CD1c-positive myeloid dendritic cell (primary cell): ENCODE results near the gene CADM1.

Source experiments
- DNase-seq: peaks from one replicate; pipeline ENCODE4 v3.0.0-alpha.2; 2016; ENCODE audit errors: extremely low spot score

CADM1 gene

GRCh38 chr11:115182282-115182955, 321.8 kb downstream of the CADM1 start:
- DNase-seq = no peak

DNA sequence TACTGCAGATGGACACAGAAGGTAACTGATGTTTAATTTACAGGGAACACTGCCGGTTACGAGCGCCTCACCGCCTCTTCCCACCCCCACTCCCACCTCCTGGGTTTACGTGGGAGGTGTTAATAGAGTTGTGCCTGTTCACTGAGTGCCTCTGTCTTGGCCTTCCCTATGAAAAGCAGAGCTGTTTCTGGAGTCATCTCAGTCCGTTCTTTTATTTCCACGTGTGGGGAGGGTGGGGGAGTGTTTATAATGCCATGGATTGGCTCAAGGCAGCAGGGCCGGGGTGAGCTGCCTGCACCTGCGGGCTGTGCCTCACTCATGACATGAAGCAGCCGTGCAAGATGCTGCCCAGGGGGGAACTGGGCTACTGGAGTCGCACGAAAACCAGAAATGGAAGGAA, 322.7 kb downstream of the CADM1 start:
- DNase-seq = no peak

DNA sequence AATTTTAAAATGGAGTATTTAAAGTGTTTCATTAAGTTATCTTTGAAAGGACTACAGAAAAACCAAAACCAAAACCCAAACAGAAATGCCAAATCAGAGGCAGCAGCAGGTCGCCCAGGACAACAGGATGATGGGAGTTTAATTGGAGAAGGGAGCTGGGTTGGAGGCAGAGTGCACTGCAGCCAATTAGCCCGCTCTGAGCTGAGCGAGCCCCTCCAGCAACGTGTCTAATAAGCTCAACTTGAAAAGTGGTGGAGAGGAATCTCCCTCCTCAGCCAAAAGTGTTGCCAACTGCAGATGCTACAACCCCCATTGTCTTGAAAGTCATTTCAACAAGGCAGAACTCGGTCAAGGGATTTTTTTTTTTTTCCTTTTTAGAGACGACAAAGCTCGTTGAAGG, 323.9 kb downstream of the CADM1 start:
- no peak for DNase-seq

- DNase-seq = no peak
These were observed 324.6 kb downstream of the CADM1 start for GRCh38 chr11:115179636-115180035.

DNA sequence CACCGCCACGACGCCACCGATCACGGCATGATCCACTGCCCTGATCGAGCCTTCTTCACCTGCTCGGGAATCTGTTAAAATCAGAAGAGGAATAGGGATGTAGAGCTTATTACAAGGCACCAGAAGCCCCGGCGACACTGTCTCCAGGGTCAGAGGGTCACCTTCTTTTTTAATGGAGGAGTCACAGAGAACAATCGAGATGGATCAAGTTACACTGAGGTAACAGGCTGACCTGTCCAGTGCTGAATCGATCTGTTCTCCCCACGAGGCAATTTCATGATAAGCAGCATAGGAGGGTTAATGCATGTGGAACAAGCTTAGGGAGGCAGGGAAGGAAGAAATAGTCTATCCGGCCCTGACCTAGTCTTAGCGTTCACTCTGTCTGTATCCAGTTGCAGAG, 325.5 kb downstream of the CADM1 start:
- DNase-seq = no peak

DNA sequence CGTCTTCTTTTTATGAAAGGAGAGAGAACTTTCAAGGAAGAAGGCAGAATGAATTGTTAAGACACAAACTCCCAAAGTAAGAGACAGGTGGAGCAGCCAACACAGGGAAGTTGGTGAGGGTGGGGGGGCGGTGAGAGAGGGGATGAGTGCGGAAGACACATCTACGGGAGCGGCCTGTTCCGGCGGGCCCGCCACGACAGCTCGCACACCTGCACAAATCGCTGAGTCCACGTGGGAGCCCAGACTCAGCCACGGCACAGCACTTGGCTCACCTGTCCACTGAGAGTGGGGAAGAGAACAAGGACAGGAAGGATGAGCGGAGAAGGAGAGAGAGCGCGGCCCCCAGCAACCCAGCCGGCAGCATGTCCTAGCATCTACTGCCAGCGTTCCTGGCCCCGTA, 331.1 kb downstream of the CADM1 start:
- no peak for DNase-seq

DNA sequence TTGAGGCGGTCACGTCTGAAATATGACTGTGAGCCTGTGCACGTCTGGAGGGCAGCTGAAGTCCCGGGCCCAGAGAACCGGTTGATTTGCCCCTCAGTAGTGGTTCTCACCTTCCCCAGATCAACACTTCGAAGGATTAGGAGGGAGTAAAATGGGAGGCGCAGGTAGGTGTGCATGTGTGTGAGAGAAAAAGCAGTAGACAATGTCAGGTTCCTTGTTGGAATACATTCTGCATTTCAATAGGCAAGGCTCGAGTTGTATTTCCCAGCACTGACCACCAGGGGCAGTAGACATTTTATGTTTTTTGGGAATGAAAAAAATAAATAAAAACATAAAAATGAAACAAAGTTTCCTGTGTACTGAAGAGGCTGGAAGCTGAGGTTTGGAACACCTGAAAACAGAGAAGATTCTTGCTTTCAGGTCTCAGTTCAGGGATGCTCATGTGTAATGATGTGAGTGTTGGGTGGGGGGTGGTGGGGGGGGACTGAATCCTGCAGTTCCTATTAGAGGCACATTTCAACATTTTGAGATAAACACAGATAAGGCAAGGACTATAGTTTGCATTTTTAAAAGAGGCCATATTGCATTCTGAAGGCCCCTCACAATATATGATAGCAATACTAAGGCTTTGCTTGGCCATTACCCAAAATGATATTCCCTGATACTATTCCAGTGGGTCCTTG, 333.9 kb downstream of the CADM1 start:
- DNase-seq = peak; percentile 22

DNA sequence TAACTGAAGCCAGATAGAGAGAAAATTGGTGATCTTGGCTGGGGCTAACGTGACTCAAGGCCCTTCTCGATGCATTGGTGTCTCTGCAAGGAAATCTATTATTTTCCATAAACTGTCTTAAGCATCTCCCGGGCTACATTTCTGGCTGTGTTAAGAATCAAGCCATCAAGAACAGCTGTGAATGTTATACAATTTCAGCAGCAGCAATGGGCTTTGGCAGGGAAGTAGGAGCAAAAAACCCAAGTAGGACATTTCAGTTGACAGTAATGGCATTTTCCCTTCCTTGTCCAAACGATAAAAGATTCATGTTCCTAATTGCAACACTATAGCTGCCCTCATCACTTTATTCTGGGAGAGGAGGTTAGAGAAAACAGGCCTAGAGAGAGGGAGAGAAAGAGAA, 335.0 kb downstream of the CADM1 start:
- no peak for DNase-seq

GRCh38 chr11:115168686-115169085, 335.5 kb downstream of the CADM1 start:
- no peak for DNase-seq

DNA sequence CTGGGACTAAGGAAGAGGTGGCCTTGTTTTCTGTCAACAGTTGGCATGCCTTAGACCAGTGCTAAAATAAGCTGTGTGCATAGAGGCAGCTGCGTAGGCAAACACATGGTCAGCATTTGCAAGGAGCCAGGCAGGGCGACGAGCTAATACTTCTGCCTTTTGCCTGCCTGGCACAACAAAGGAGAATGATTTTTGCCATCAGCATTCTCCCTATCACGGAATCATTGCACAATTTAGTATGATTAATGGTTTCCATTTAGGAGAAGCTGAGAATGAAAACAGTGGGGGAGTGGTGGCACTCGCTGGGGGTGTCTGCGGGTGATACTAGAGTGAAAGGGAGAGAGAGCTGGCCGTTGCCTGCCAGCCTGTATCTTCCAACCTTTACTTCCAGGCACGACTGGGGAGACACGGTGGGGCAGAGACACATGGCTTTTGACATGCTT, 336.0 kb downstream of the CADM1 start:
- no peak for DNase-seq

GRCh38 chr11:115167456-115167855, 336.8 kb downstream of the CADM1 start:
- DNase-seq = no peak

DNA sequence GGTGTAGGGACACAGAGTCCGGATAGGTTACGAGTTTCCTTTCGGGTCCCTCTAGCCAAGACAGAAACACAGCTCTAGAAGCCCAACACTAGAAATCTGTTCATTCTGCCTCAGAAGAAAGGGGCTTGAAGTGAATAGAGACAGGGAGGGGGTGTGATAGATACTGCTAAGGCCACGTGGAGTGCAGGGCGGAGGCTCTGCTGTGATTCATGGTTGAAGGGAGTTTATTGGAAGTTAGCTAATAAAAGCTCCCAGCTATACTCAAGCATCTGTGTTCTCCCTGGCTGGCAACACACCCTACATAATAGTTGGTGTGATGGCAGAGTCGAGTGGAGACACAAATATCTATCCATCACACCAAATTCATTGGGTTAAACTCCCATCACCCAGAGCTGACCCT, 337.4 kb downstream of the CADM1 start:
- DNase-seq = no peak

GRCh38 chr11:115164774-115165173, 339.4 kb downstream of the CADM1 start:
- DNase-seq = no peak

DNA sequence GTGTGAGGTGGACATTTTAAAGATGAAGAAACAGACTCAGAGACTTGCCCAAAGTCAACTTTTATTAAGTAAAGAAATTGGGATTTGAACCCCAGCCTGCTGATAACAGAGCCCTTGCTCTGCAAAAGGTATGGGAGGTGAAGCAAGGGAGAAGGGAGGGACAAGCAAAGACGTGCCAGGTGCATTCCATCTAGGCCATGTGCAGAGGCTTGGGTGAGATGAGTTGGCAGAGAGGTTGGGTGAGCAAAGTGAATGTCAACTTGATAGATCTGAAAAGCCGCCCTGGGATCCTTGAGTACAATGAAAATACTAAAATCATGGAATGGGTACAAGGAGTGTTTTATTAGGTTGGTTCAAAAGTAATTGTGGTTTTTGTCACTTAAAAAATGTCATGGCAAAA, 341.3 kb downstream of the CADM1 start:
- no peak for DNase-seq

DNA sequence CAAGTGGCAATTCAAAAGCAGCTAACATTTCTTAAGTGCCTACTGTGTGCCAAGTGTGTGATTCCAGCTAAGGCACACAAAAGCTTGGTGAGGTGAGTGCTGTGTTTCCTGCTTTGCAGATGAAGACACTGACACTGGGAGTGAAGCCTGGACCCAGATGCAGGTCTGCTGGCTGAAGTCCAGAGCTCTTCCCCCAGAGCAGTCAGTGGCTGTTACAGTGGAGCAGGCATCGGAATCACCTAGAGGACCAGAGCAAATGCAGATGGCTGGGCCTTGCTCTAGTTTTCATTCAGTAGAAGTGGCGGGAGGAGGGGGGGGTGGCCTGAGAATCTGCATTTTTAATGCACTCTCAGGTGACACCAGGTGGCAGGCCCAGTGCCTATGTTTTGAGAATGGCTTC, 342.3 kb downstream of the CADM1 start:
- no peak for DNase-seq

GRCh38 chr11:115159207-115159606, 345.0 kb downstream of the CADM1 start:
- DNase-seq = no peak

DNA sequence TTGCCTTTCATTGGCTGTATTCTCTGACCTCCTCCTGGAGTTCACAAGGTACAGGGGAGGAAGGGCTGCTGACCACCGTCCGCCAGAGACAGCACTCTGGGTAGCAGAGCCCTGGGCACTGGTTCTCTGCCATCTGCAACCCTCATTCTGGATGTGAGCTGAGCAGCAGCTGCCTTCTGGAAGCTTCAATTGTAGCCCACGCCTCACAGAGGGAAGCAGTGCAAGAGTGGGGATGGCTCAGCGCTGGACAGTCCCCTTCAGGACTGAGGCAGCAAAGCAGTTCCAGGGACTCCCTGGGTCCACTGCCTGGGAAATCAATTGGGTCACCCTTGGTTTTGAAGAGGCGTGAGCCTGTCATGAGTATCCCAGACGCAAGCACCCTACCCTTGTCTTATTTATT, 346.2 kb downstream of the CADM1 start:
- DNase-seq = no peak

DNA sequence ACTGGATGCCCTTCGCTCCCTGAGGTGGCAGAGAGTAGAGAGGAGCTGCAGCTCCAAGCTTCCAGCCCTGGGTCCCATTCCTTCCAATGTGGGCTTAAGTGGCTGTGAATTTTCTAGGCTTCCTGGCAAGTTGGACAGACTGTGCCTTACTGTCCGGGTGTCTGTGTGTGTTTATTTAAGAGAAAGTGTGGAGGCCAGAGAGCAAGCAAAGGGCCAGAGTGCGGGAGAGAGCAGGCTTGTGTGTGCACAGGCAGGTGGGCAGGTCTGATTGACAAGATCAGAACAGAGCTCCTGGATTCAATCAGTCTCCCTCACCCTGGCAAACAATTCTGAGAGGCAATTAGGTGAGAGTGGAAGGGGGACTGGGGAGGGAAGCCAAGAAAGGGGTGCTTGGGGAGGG, 347.0 kb downstream of the CADM1 start:
- DNase-seq = no peak

- no peak for DNase-seq
These were observed 348.2 kb downstream of the CADM1 start for GRCh38 chr11:115155978-115156377.

DNA sequence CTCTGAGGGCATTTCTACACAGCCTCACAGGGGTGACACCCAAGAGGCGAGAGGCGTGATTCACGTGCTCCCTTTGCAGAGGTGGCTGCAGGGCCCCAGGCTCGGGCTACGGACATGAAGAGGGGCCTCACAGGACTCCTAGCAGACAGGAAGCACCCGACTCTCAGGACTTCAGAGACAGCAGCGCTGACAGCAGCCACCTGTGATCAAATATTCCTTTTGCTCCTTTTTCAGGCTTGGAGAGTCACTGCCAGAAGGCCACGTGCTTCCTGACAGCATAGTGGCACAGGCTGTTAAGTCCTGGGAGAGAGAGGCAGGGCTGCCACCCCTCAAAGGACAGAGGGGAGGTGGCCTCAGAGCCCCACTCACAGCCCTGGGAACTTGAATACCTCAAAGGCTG, 348.9 kb downstream of the CADM1 start:
- no peak for DNase-seq

DNA sequence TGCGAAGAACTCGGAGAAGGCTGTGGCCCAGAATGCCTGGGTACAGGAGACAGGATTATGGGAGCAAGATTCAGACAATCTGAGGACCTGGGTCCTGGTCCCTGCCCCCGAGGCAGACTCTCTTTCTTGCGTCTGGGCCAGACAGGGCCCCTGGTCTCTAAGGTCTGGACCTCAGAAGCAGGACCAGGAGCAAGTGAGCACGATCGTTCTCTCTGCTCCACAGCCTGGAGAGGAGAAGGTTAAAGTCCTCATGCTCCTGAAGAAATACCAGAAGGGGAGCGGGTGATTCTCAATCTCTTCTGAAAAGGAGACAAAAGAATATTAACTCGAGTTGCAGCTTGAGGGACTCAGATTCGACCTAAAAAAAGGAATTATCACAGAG, 349.9 kb downstream of the CADM1 start:
- no peak for DNase-seq

DNA sequence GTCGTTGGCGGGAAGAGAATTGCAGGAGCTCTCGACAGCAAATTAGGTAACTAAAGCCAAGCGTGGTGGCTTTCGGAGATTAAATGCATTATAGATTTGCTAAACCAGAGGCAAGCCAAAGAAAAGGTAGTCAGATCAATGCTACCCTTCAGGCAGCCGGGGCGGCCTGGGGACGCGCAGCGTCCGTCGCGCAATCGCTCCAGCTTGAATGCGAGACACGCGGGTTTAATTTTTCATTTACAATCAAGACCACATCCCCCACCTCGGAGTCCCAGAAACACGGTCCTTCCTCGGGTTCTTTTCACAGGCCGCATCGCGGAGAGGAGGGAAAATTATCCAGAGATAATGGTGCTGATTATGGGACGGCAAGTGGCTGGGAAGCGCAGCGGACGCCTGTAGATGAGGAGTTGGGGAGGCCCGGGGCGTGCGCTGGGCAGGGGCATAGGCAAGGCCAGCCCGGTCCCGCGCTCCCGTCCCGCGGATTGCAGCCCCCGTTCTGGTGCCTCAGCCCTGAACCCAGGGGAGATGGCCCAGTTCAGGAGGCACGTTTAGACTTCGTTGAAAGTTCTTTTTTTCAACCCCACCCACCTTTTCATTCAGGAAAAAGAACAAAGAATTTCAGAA, 350.4 kb downstream of the CADM1 start:
- no peak for DNase-seq

DNA sequence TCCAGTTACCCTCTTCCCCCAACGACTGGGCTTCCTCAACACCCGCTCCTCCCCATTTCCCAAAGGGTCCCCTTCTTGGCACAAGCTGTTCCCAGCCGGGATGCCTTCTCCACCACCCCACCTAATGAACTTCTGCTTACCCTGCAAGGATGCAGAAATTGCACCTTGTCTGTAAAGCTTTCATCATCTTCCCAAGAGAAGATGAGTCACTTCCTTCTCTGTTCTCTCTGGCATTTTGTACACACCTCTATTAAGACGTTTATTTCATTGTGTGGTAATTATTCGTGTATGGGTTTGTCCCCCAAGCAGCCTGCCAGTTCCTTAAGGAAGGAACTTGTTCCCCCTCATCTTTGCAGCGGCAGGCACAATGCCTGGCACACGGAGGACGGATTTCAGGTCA, 351.1 kb downstream of the CADM1 start:
- DNase-seq = no peak
